Subcutaneous preadipocyte (primary cell): ENCODE results near the gene SLC47A2. TPM values are rescaled to one million over a fixed set of nuclear protein-coding genes. Genes with fewer than 3 reads are reported as not detected.

Source experiments
- small RNA-seq: library from RNA; depleted of rRNA; stranded (forward); fragments of <200 nt; gene quantifications from one replicate; pipeline ENCODE3, GENCODE V24; 2012
- total RNA-seq: library from RNA; depleted of rRNA; stranded (reverse); fragments of >200 nt; gene quantifications from 2 replicates; pipeline ENCODE4 v1.2.3, GENCODE V29; 2012

SLC47A2 gene, protein sequence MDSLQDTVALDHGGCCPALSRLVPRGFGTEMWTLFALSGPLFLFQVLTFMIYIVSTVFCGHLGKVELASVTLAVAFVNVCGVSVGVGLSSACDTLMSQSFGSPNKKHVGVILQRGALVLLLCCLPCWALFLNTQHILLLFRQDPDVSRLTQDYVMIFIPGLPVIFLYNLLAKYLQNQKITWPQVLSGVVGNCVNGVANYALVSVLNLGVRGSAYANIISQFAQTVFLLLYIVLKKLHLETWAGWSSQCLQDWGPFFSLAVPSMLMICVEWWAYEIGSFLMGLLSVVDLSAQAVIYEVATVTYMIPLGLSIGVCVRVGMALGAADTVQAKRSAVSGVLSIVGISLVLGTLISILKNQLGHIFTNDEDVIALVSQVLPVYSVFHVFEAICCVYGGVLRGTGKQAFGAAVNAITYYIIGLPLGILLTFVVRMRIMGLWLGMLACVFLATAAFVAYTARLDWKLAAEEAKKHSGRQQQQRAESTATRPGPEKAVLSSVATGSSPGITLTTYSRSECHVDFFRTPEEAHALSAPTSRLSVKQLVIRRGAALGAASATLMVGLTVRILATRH
- not detected in 2 replicates for total RNA-seq

DNA sequence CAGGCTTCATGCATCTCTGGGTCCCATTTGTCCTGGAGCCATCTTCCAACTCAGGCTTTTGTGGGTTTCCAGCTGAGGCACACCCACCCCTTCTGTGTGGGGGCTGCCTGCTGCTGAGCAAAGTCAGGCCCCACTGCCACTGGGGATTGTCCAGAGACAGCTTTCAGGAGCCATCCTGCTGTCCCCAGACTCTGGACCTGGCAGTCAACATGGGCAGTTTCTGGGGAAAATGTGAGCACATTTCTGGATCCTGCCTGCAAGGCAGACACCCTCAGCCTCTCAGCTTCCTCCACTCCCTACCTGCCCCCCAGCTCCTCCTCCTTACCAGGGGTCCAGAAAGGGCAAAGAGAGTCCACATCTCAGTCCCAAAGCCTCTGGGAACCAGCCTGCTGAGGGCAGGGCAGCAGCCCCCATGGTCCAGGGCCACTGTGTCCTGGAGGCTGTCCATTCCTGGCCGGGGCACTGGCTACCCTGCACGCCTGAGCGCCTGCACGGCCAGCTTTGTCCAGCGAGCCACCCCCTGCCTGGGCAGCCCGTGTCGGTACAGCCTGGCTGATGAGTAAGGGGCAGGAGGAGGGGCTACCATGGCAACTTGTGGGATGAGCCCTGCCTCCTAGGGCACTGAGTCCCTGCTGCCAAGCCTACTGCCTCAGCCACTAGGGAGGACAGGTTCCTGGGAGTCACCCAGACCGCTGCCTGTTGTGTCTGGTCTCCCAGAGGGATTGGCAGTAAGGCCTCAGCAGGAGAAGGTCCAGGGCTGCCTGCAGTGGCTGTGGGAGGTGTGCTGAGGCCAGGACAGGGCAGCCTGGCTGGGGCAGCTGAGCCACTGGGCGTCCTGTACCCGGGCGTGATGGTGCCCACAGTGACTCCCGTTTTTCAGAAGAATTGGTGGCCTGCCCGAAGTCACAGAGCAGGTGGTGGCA lies at the start of gene SLC47A2:
TSS of gene SLC47A2 (minus strand) at position 477 of the 923 bp plus-strand sequence. CDS start at position 448, 29 bp downstream.

DNA sequence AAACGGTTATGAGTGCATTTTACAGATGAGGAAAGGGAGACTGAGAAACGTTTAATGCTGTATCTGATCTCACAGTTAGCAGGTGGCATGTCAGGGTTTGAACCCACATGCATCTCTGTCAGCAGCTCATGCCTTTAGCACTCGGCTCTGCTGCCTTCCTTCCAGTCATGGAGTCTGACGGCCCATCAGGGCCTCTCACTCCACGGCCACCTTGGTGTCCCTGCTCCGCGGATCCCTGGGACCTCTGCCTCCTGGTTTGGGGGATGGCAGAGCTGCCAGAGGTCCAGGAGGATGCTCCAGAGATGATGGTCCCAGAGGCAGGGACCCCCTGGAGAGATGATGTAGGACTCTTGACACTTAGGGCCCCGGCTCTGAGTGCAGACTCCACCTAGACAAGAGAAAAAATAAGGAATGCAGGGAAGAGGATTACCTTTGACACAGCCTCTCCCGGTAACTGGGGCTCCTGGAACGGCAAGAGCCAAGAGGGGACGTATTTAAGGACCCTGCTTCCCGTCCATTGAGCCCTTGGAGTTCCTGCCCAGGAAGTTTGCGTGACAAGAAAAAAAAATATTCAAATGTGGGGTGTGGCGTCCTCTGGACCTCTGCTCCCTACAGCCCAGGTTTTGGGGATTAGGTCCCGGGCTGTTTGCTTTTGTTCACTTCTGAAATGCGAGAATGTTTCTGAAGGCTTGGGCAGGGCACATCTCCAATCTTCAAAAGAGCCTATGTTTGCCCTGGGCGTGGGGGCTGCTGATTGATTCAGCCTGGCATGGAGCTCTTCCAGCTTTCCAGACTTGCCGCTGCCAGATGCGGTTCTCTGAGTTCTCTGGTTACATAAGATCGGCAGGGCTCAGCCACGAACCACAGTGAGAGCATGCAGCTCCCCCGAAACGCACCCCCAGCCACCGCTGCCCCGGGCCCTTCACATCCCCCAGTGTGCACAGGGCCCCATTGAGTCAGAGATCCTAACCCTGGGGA lies 31.7 kb upstream of the SLC47A2 start, which contains the start of gene ALDH3A1:
TSS of gene ALDH3A1 (minus strand) at position 470 of the 978 bp plus-strand sequence. CDS start 3,169 bp downstream, outside the sequence.

DNA sequence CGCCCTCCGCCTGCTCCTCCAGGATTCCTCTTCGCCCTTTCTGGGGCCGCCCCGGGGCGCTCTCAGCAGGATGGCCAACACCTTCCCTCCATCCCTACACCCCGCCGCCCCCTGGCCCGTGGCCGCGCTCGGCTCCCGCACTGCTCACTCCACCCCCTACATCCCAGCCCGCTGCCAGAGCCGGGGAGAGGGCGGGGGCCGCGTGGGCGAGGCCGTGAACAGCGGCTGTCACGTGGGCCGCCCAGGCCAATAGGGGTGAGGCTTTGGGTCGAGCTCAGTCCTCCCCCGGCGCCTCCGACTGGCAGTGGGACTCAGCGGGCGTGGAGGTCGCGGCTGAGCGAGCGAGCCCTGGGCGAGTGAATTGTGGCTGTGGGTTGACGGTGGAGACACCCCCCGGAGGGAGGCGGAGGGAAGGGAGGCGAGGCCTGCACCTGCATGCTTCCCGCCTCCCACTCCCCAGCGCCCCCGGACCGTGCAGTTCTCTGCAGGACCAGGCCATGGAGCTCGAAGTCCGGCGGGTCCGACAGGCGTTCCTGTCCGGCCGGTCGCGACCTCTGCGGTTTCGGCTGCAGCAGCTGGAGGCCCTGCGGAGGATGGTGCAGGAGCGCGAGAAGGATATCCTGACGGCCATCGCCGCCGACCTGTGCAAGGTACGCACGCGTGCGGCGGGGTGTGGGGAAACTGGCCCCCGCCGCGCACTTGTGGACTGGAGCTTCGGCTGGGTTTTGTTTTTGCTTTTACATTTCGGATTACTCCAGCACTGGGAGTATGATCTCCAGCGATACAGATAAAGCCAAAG lies 67.7 kb downstream of the SLC47A2 start, which contains the start of gene ALDH3A2:
TSS of gene ALDH3A2 (plus strand) at position 277 of the 799 bp plus-strand sequence. CDS start at position 498, 221 bp downstream.

Small RNAs within 50 kb of the gene (small RNA-seq; reads per million reads assigned to genes)
- not detected for gene RF00322

Other genes starting within 250 kb of the SLC47A2 start
- gene SLC47A1, start 182.7 kb downstream of the SLC47A2 start, total RNA-seq: 2.2 and 5.1 TPM in 2 replicates
- gene ALDH3A2, start 67.8 kb downstream of the SLC47A2 start, total RNA-seq: 54.4 and 70.4 TPM in 2 replicates
- 0.20 TPM in 1 of 2 replicates, not detected in the other for gene ALDH3A1, start 31.7 kb upstream of the SLC47A2 start, total RNA-seq
- gene ULK2, start 151.4 kb upstream of the SLC47A2 start, total RNA-seq: 10.3 and 16.0 TPM in 2 replicates